Fibroblast of peridontal ligament (primary cell): ENCODE data around the gene CERS3.

Experiments used
- DNase-seq: peaks from one replicate; pipeline ENCODE4 v3.0.0-alpha.2; 2010; ENCODE audit errors: extremely low read depth

Gene CERS3

GRCh38 chr15:100528833-100529428 is at the start of gene CERS3:
CERS3 (minus strand) TSS chr15:100528950; CDS start chr15:100501849, 27,101 bp downstream.
- DNase-seq, result no peak

DNA sequence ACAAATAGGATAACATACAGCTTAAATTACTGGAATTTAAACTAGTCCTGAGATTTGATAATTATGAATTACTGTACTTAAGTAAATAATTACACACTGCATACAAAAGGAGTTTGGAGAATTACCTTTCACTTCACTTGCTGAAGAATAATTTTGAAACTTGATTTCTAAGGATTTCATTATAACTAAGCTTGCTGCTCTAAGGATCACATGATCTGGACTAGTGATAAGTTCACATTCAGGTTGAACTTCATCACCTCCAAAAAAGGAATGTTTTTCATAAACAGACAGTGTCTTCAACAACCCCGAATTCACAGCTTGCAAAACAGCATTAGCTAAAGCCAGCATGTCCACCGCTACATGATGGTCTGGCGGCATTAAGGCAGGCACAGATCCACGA is 44.8 kb upstream of the CERS3 start:
- DNase-seq, result no peak

DNA sequence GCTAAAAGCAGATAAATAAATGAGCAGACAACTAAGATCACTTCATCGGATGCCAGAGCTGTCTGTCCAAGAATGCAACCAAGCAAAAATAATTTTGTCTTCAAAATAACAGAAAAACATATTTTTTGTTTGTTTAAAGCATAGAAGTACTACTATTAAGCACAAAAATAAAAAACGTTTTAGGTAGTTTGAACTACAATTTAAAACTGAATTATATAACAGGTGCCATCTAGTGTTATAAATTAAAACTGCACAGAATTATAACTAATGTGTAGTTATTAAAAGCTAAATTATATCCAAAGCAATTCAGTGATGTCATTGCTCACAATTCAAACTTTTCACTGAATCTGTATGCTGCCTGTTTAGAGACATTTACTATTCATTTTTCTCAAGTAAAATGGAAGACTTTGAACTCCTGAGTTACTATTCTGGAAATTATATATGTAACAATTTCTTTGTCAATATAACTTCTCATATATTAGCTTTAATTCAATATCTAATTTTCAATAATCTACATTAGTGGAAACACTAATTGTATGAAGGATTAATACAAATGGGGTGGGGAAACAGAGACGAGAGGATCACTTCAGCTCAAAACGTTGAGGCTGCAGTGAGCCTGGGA is 43.7 kb upstream of the CERS3 start:
- DNase-seq, result peak; percentile 59

GRCh38 chr15:100571592-100572167 is 42.9 kb upstream of the CERS3 start:
- DNase-seq, result no peak

DNA sequence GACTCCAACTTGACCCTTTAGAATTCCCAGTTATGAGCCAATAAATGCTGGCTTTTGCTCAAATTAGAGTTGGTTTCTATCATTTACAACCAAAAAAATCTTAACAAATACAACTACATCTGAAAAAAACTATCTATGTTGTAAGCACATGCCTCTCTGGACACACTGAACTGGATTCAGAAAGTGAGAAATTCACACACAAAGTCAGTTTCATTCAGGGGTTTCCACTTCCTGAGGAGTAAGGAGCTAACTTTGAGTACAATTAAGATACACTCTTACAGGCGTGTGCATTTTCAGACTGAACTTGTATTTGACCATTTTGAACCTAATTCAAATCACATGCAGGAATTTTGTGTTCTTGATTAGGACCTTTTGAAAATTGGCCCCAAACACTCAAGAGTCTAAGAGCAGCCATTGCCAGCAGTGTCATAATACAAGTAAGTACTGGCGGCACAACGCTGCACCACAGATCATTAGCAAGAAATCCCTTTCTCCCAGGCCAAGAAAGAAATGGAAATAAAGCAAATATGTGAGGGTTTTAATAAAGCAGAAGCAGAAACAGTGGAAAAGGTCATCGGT is 42.1 kb upstream of the CERS3 start:
- DNase-seq, result no peak

DNA sequence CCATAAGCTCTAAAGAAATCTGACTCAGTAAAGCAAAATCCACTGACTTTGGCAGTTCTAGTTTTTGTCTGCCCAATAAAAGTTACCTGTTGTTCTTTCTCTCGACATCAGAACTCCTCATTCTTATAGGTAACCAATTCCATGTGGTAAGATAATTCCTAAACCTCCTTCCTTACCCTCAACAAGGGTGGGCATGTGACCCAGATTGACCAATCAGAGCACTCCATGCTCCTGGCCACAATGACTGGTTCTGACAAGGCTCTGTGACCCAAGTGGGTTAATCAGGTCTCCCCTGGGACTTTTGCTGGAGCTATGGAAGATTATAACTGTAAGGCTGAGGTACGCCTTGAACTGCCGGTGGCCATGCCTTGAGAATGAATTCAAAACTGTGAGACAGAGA is 41.5 kb upstream of the CERS3 start:
- peak; percentile 14 for DNase-seq

GRCh38 chr15:100569391-100569790 is 40.6 kb upstream of the CERS3 start:
- no peak for DNase-seq

DNA sequence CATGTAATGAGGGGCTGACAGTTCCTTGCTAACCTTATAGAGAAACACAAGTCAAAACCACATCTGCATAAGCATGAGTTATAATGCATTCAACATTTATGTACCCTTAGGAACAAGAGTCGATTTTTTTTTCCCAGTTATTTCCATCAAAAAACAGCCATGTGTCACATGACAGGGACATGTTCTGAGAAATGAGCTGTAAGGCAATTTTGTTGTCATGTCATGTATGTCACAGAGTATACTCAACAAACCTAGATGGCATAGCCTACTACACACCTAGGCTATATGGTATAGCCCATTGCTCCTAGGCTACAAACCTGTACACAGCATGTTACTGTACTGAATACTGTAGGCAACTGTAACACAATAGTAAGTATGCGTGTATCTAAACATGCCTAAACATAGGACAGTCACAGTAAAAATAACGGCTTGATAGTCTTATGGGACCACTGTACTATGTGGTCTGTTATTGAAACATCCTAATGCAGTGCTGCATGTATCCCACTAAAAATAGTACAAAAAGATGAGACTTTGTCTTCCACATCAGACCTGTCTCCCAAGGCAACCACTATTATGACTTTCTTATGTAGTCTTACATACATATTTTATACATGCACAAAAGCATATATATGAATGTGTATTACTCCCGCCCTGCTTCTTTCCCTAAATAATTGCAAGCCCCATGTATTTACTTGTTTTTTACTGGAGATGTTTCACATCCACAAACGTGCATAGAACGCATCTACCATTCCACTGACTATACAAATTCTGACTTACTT is 38.3 kb upstream of the CERS3 start:
- no peak for DNase-seq

GRCh38 chr15:100565591-100565990 is 36.8 kb upstream of the CERS3 start:
- no peak for DNase-seq

GRCh38 chr15:100560323-100560722 is 31.6 kb upstream of the CERS3 start:
- DNase-seq, result no peak

DNA sequence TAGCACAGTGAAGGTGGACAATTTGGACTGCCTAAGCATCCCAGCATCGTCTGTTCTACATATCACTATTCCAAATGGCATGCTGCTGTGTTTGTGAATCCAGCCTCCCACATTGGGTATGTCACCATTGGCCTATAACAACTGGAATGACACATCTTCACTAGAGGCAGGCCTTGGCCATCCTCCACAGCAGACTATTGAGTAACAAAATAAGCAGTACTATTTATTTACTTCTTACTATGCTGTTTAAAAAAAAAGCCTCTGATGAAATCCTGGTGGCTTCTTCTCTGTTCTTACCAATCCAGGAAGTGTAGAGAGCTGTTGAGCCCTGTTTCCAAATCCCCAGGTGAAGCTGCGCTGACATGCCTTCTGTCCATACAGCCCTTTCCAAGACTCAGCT is 30.6 kb upstream of the CERS3 start:
- peak; percentile 67 for DNase-seq

- no peak for DNase-seq
These were observed 30.1 kb upstream of the CERS3 start for GRCh38 chr15:100558771-100559254.

- no peak for DNase-seq
These were observed 24.7 kb upstream of the CERS3 start for GRCh38 chr15:100553468-100553867.

- DNase-seq, result no peak
These were observed 19.2 kb upstream of the CERS3 start for GRCh38 chr15:100547961-100548360.

DNA sequence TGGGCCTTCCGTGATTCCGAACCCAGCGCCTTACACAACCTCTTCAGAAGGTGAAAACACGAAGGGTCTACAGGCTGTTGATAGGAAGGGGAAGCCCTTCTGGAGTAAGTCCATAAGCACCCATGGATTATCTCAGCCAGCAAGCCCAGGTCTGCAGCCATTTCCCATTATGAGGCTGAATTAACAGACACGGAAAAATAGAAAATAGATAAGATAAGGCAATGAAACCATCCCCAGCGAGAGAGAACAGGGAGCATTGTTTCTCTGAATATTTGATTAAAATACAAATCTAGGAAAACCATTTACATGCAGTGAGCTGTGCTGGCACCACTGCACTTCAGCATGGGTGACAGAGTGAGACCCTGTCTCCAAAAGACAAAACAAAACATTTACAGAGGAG is 16.2 kb upstream of the CERS3 start:
- no peak for DNase-seq

GRCh38 chr15:100544338-100544841 is 15.6 kb upstream of the CERS3 start:
- no peak for DNase-seq

- no peak for DNase-seq
These were observed 13.5 kb upstream of the CERS3 start for GRCh38 chr15:100542290-100542689.

DNA sequence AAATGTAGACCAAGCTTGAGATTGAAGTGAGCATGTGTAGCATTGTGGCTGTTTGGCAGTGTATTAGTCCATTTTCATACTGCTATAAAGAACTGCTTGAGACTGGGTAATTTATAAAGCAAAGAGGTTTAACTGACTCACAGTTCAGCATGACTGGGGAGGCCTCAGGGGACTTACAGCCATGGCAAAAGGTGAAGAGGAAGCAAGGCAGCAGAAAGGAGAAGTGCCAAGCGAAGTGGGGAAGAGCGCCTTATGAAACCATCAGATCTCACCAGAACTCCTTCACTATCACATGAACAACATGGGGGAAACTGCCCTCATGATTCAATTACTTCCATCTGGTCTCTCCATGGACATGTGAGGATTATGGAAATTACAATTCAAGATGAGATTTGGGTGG is 8.6 kb upstream of the CERS3 start:
- no peak for DNase-seq

DNA sequence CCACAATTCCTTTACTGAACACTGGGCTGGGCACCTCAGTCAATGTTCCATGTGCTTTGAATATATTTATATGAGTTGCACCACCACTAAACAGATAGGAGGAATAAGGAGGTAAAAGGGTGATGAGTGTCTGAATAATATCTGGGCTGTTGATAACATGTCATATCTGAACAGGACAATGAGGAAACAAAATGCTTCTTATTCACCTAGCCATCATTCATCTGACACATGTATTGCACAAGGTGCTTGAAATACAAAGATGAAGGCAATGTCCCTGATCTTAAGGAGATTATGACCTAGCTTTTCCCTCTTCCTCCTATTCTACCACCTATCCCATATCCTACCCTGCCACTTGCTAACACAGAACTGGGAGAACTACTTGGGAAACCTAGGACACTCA is 8.0 kb upstream of the CERS3 start:
- no peak for DNase-seq

DNA sequence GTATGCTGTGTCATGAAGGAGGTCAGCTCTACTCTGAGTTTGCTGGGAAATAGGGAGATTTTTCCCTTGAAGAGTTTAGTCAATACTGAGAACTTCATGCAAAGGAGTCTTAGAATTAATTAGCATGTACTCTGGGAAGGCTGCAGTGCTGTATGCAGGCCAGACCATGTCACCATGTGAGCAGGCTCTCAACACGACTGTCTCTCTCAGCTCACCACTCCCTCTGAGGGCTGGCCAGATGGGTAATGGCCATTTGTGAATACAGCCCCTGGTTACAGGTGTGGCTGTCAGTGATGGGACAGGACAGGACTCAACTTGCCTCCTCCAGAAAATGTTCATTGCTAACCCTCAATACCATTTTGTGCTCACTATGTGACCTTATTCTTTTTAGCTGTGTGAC is 5.1 kb upstream of the CERS3 start:
- DNase-seq, result no peak

DNA sequence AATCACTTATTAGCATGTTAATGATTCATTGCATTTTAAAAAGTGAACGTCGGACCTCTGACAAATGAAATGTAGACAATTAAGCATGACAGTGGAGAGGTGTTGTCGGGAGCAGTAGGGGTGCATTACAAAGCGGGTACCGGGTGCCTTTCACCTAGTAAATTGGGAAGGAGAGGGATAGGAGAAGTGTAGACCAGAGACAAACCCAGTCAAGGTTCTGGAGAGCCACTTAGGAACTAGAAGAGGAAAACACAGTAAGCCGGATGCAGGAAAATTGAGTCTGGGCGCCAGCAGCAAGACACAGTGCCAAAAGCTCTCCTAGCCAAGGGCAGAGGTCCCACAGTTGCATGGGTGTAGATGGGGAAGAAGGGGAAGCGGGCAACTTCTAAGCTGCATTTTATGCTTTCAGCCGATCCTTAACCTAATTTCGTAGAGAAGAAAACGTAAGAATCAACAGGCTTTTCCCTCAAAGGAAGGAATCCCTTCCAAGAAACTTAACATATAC is 3.1 kb upstream of the CERS3 start:
- DNase-seq, result no peak

- DNase-seq, result no peak
These were observed 2.5 kb upstream of the CERS3 start for GRCh38 chr15:100531204-100531603.
